ENCODE measurements around the gene MEGF9.

DNA sequence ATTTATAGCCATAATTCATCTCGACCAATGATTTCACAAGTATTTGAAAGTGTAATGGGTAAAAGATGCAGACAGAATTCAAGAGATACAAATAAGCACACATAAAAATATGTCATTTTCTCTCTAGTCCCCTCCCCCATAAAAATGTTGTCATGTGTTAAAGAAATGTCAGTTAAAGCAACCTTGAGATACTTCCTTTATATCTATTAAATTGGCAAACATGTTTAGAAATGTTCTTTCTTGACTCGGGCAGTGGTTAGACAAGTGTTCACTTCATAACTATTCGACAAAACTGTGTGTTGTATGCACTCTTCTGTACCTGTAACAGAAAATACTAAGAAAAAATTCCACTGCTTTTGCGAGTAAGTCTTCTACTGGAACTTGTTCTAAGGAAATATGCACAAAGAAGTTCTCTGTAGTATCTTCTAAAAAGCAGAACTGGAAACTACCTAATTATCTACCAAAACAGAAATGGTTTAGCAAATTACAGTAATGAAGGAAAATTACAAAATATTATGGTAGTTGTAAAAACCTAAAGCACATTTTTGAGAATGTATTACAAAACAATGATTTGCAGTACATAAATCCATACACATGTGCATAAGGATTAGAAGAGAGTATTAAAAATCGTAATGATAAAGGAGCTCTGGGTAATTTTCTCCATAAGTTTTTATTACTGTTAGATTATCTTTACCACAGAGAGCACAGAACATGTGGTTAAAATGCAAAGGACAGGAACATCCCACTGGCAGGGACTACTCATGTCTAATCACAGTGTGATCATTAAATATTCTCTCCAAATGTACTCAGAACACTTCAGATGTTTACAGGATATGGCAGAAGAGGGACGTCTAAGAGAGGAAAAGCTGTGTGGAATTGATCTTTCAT lies 43.0 kb upstream of the MEGF9 start:
- TF ChIP-seq, protein P1, sequence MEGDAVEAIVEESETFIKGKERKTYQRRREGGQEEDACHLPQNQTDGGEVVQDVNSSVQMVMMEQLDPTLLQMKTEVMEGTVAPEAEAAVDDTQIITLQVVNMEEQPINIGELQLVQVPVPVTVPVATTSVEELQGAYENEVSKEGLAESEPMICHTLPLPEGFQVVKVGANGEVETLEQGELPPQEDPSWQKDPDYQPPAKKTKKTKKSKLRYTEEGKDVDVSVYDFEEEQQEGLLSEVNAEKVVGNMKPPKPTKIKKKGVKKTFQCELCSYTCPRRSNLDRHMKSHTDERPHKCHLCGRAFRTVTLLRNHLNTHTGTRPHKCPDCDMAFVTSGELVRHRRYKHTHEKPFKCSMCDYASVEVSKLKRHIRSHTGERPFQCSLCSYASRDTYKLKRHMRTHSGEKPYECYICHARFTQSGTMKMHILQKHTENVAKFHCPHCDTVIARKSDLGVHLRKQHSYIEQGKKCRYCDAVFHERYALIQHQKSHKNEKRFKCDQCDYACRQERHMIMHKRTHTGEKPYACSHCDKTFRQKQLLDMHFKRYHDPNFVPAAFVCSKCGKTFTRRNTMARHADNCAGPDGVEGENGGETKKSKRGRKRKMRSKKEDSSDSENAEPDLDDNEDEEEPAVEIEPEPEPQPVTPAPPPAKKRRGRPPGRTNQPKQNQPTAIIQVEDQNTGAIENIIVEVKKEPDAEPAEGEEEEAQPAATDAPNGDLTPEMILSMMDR (IDR thresholded peaks at IDR 0.05; ENCODE audit: poor library complexity) = no peak
- no peak for TF ChIP-seq EZH2 (IDR thresholded peaks at IDR 0.05; ENCODE audit: borderline replicate concordance)
